HEK293T (cell line): ENCODE measurements around the gene GRP.

Source experiments
- ARNT ChIP-seq: fragments of 450-650 bp; IDR thresholded peaks from 2 replicates; pipeline ENCODE4 v1.6.1; 2017; ENCODE audit warnings: mild to moderate bottlenecking
- BHLHE40 ChIP-seq: fragments of 450-650 bp; IDR thresholded peaks from 2 replicates; pipeline ENCODE4 v1.6.1; 2016; ENCODE audit warnings: mild to moderate bottlenecking, moderate library complexity, borderline replicate concordance
- ELF4 ChIP-seq: fragments of 450-650 bp; IDR thresholded peaks from 2 replicates; pipeline ENCODE4 v1.6.1; 2017; ENCODE audit warnings: antibody characterized with exemption
- FOXM1 ChIP-seq: fragments of 450-650 bp; IDR thresholded peaks from 2 replicates; pipeline ENCODE4 v1.6.1; 2017; ENCODE audit warnings: mild to moderate bottlenecking, borderline replicate concordance
- L3MBTL2 ChIP-seq: fragments of 450-650 bp; conservative IDR thresholded peaks from 2 replicates; pipeline ENCODE4 v1.6.1; 2016; ENCODE audit warnings: mild to moderate bottlenecking
- PKNOX1 ChIP-seq: fragments of 450-650 bp; IDR thresholded peaks from 2 replicates; pipeline ENCODE4 v1.6.1; 2016
- SP1 ChIP-seq: fragments of 450-650 bp; IDR thresholded peaks from 2 replicates; pipeline ENCODE4 v1.6.1; 2017
- TARDBP ChIP-seq: fragments of 450-650 bp; IDR thresholded peaks from 2 replicates; pipeline ENCODE4 v1.6.1; 2016
- ZNF384 ChIP-seq: fragments of 450-650 bp; IDR thresholded peaks from 2 replicates; pipeline ENCODE4 v1.6.1; 2016

GRCh38 chr18:59279193-59279592 lies 59.2 kb downstream of the GRP start:
- TF ChIP-seq TARDBP (no peak), ZNF384 (no peak), BHLHE40 (no peak), FOXM1 (no peak), SP1 (no peak), L3MBTL2 (no peak), PKNOX1 (no peak), ELF4 (no peak), ARNT (no peak)
